ENCODE results near the gene TTYH2.

TTYH2 gene

GRCh38 chr17:74267579-74267978, 54.2 kb downstream of the TTYH2 start:
- no peak for TF ChIP-seq CTCF (IDR thresholded peaks at IDR 0.05)

GRCh38 chr17:74267987-74268499, 54.7 kb downstream of the TTYH2 start:
- TF ChIP-seq CTCF (IDR thresholded peaks at IDR 0.05) = no peak

- TF ChIP-seq CTCF (IDR thresholded peaks at IDR 0.05) = no peak
Measured at GRCh38 chr17:74268558-74268957, 55.2 kb downstream of the TTYH2 start.

- no peak for TF ChIP-seq CTCF (IDR thresholded peaks at IDR 0.05)
Measured at GRCh38 chr17:74270333-74270732, 57.0 kb downstream of the TTYH2 start.

- TF ChIP-seq CTCF (IDR thresholded peaks at IDR 0.05) = no peak
Measured at GRCh38 chr17:74271281-74271680, 57.9 kb downstream of the TTYH2 start.

- no peak for TF ChIP-seq CTCF (IDR thresholded peaks at IDR 0.05)
Measured at GRCh38 chr17:74271901-74272561, 58.7 kb downstream of the TTYH2 start.

GRCh38 chr17:74272731-74273201, 59.4 kb downstream of the TTYH2 start:
- TF ChIP-seq CTCF (IDR thresholded peaks at IDR 0.05) = no peak
